Measurements from ENCODE around the gene TMEM184A. TPM values are rescaled to one million over a fixed set of nuclear protein-coding genes. Genes with fewer than 3 reads are reported as not detected.

The TMEM184A gene
- total and polyA plus RNA-seq, 2 of the 13 experiments (the other 11 are each of a cell fraction or from before 2014, with no cell fraction given), result 9.5 to 20.4 TPM

GRCh38 chr7:1536743-1537534 lies 19.1 kb downstream of the TMEM184A start (continued):
- TF ChIP-seq ZNF687 (CRISPR knock-in tag; IDR thresholded peaks at IDR 0.05) (peak; percentile 95), ZNF724P (CRISPR knock-in tag; IDR thresholded peaks at IDR 0.05; ENCODE audit: borderline replicate concordance) (no peak), ZZZ3 (CRISPR knock-in tag; IDR thresholded peaks at IDR 0.05; ENCODE audit: borderline replicate concordance) (0 out of 2 replicates have a peak, but pooled peaks have one; percentile 62), ZNF430 (CRISPR knock-in tag; IDR thresholded peaks at IDR 0.05) (peak; percentile 91; the same call in 1 of the 2 replicates), ZNF256 (CRISPR knock-in tag; conservative IDR thresholded peaks at IDR 0.05) (no peak), ZNF646 (CRISPR knock-in tag; IDR thresholded peaks at IDR 0.05) (0 out of 2 replicates have a peak, but pooled peaks have one; percentile 15), ZNF510 (CRISPR knock-in tag; IDR thresholded peaks at IDR 0.05; ENCODE audit: low read depth) (no peak), THAP7 (CRISPR knock-in tag; IDR thresholded peaks at IDR 0.05) (no peak), ZNF12 (CRISPR knock-in tag; IDR thresholded peaks at IDR 0.05) (no peak), ESRRA (CRISPR knock-in tag; IDR thresholded peaks at IDR 0.05; ENCODE audit: low read depth) (0 out of 2 replicates have a peak, but pooled peaks have one; percentile 58), ZNF800 (CRISPR knock-in tag; IDR thresholded peaks at IDR 0.05) (peak; percentile 46; the same call in 1 of the 2 replicates), MAFF (IDR thresholded peaks at IDR 0.05; ENCODE audit: low read depth, low read length) (no peak), HIVEP1 (CRISPR knock-in tag; IDR thresholded peaks at IDR 0.05) (peak; percentile 94), KMT2A (CRISPR knock-in tag; IDR thresholded peaks at IDR 0.05) (peak; percentile 57; the same call in 1 of the 2 replicates), ZBTB1 (CRISPR knock-in tag; IDR thresholded peaks at IDR 0.05; ENCODE audit: borderline replicate concordance) (peak; percentile 28; the same call in 1 of the 2 replicates)

All from HepG2 (cell line).